Gastroesophageal sphincter (tissue), 3 donors: ENCODE data around the gene CTSW.

Experiments
- EP300 ChIP-seq: sonication (generic); formaldehyde crosslinking; IDR thresholded peaks from one replicate; pipeline ENCODE4 v1.6.1; 2017; ENCODE audit warnings: antibody characterized with exemption, mild to moderate bottlenecking
- POLR2A ChIP-seq, 2 donors: fragments of 450-650 bp; IDR thresholded peaks; one replicate each; pipeline ENCODE4 v1.6.1; 2017; ENCODE audit warnings: antibody characterized with exemption in 2 of 2, mild to moderate bottlenecking in 2 of 2, moderate library complexity in 1 of 2
- POLR2AphosphoS5 ChIP-seq: sonication (generic); formaldehyde crosslinking; IDR thresholded peaks from one replicate; pipeline ENCODE4 v1.6.1; 2017; ENCODE audit warnings: antibody characterized with exemption
- TF ChIP-seq, protein P1 (sequence below), 4 experiments: fragments of 200-600 bp in 2 of 4; fragments of 450-650 bp in 2 of 4; sonication (generic) in 1 of 4; IDR thresholded peaks; one replicate each; pipeline ENCODE4 v1.5.1; 2017 to 2019; ENCODE audit warnings: antibody characterized with exemption in 4 of 4, mild to moderate bottlenecking in 2 of 4, moderate library complexity in 2 of 4

DNA sequence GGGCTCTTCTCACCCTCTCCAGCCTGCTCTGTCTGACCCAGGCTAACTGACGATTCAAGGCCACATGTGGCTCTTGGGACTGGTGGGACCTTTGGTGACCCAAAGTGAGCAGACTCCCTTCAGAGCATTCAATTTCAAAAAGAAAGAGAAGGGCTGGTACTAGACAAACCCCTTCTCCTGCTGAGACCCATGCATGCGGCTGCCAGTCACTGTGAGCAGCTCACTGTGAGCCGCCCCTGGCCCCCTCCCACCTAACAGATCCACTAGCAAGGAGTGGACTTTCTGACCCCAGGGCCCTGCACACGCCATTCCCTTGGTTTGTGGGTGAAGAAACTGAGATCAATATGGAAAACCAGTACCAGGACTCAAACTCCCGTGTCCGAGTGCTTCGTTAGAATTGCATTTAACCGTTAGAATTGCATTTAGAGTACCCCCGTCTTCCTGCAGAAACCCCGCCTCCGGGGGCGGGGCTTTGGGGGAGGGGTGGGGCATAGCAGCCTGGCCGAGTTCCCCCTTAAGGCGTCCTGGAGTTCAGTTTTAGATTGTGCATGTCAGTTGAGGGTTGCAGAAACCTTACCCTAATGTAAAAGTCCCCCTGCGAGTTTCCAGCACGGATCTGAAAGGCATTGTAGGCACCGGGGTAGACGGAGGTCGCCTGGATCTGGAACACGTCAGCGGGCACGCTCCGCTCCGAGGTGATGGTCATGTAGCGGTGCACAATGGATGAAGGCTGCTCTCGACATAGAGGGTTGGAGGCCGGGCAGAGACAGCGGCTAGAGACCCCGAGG, 12.2 kb upstream of the CTSW start:
- TF ChIP-seq, protein P1, sequence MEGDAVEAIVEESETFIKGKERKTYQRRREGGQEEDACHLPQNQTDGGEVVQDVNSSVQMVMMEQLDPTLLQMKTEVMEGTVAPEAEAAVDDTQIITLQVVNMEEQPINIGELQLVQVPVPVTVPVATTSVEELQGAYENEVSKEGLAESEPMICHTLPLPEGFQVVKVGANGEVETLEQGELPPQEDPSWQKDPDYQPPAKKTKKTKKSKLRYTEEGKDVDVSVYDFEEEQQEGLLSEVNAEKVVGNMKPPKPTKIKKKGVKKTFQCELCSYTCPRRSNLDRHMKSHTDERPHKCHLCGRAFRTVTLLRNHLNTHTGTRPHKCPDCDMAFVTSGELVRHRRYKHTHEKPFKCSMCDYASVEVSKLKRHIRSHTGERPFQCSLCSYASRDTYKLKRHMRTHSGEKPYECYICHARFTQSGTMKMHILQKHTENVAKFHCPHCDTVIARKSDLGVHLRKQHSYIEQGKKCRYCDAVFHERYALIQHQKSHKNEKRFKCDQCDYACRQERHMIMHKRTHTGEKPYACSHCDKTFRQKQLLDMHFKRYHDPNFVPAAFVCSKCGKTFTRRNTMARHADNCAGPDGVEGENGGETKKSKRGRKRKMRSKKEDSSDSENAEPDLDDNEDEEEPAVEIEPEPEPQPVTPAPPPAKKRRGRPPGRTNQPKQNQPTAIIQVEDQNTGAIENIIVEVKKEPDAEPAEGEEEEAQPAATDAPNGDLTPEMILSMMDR (IDR thresholded peaks at IDR 0.05), result no peak
- no peak for TF ChIP-seq POLR2A (IDR thresholded peaks at IDR 0.05)
- TF ChIP-seq POLR2AphosphoS5, result no peak
- no peak for TF ChIP-seq EP300
